Stomach (tissue), 9 donors: Measurements from ENCODE around the gene SORCS2. TPM values are rescaled to one million over a fixed set of nuclear protein-coding genes. Genes with fewer than 3 reads are reported as not detected.

Experiments used
- DNase-seq, 2 donors: peaks; one replicate each; pipeline versions ENCODE4 v3.0.0 to v3.0.0-alpha.2; 2013 to 2019
- H3K27ac ChIP-seq, 5 donors: fragments of 200-600 bp in 4 of 5; sonication (generic) in 4 of 5; one replicate each; pipeline ENCODE4 v1.5.1; 2013 to 2019; ENCODE audit warnings: mild to moderate bottlenecking in 1 of 5, moderate library complexity in 1 of 5
- H3K27me3 ChIP-seq, 3 donors: fragments of 200-600 bp; sonication (generic); one replicate each; pipeline ENCODE4 v1.5.1; 2017 to 2019; ENCODE audit warnings: mixed run types in 1 of 3
- H3K36me3 ChIP-seq, 4 donors: fragments of 200-600 bp; sonication (generic); 1 replicate in 3 of 4; 2 replicates in 1 of 4; pipeline ENCODE4 v1.5.1; 2016 to 2019
- H3K4me1 ChIP-seq, 4 donors: fragments of 200-600 bp; sonication (generic); one replicate each; pipeline ENCODE4 v1.5.1; 2016 to 2019
- H3K4me3 ChIP-seq, 4 donors: fragments of 200-600 bp; sonication (generic) in 3 of 4; one replicate each; pipeline ENCODE4 v1.5.1; 2016 to 2019; ENCODE audit warnings: mild to moderate bottlenecking in 1 of 4
- H3K9me3 ChIP-seq, 4 donors: fragments of 200-600 bp; sonication (generic); one replicate each; pipeline ENCODE4 v1.5.1; 2016 to 2019
- CTCF ChIP-seq, 7 experiments: fragments of 450-650 bp in 4 of 7; fragments of 200-600 bp in 3 of 7; sonication (generic) in 3 of 7; IDR thresholded peaks; one replicate each; pipeline ENCODE4 v1.5.1; 2016 to 2019; ENCODE audit warnings: antibody characterized with exemption in 7 of 7, control low read depth in 2 of 7, mild to moderate bottlenecking in 1 of 7
- EP300 ChIP-seq: sonication (generic); formaldehyde crosslinking; IDR thresholded peaks from one replicate; pipeline ENCODE4 v1.6.1; 2017; ENCODE audit warnings: antibody characterized with exemption
- POLR2A ChIP-seq, 4 donors: fragments of 450-650 bp; IDR thresholded peaks; one replicate each; pipeline ENCODE4 v1.6.1; 2016; ENCODE audit warnings: antibody characterized with exemption in 4 of 4, control low read depth in 2 of 4, mild to moderate bottlenecking in 1 of 4, moderate library complexity in 1 of 4
- POLR2AphosphoS5 ChIP-seq, 3 donors: sonication (generic); formaldehyde crosslinking; IDR thresholded peaks; one replicate each; pipeline ENCODE4 v1.6.1; 2016; ENCODE audit warnings: antibody characterized with exemption in 3 of 3
- WGBS, 5 donors: extraction: QIAGEN DNeasy Blood & Tissue Kit in 3 of 5; methylation state at CpG; one replicate each; pipeline versions ENCODE4 v1.1.5 to v1.1.7; 2013 to 2018; 5-methylcytosine and 5-hydroxymethylcytosine counted together
- intact Hi-C: fragments of 100-400 bp; cut with DNase I; formaldehyde crosslinking; loops from one replicate; pipeline ENCODE4 v1.15.1; 2023; ENCODE audit warnings: low total_unique reads
- polyA plus RNA-seq, 3 donors: library from polyadenylated mRNA; stranded (reverse); fragments of 200-250 nt; gene quantifications; one replicate each; pipeline ENCODE4 v1.2.3, GENCODE V29; 2013
- total RNA-seq, 5 donors: library from RNA; depleted of rRNA; stranded (reverse); fragments of >200 nt; gene quantifications; one replicate each; pipeline versions ENCODE4 v1.1.0 to v1.2.3, GENCODE V29; 2014 to 2016
- donor health status: healthy with polysubstance abuse.
- donor health status: Bipolar disorder and iron deficiency.
- donor health status: healthy.

Gene SORCS2
- total and polyA plus RNA-seq, 8 donors: under 0.01 to 13.0 (median 0.50) TPM; not detected in 1

DNA sequence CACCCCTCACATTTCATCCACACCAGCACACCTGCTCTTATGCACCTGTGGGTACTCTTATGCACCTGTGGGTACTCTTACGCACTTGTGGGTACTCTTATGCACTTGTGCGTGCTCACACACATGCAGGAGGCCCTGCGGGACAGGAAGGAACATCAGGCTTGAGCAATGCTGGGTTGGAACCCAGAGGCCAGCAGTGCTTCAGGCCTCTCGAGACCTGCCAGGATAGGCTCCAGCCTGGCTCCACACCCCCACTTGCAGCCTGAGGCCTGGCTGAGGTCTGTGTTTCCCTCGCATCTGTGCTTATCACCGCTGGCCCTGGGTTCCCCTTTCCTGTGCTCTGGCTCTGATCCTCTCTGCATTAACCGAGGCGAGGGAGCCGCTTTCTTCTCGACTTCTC, 34.7 kb downstream of the SORCS2 start:
- TF ChIP-seq EP300: no peak
- no peak for TF ChIP-seq CTCF (IDR thresholded peaks at IDR 0.05)
- no peak for TF ChIP-seq POLR2AphosphoS5 (IDR thresholded peaks at IDR 0.05)
- no peak for TF ChIP-seq POLR2A (IDR thresholded peaks at IDR 0.05)
- H3K36me3 ChIP-seq: no peaks in the 10 kb centered on the region
- WGBS, 5 donors: 70 to 82% (median 75%) methylated on average over 7 to 10 of the region's 10 CpGs
- no peaks in the 10 kb centered on the region for H3K4me1 ChIP-seq
- intact Hi-C loops: no loop called here
- H3K27ac ChIP-seq: no peak overlapping the region
- no peak for DNase-seq
- peaks cover 0 to under 1% (median 0%) of the 10 kb centered on the region in 3 donors for H3K27me3 ChIP-seq
- no peak overlapping the region for H3K4me3 ChIP-seq
- no peaks in the 10 kb centered on the region for H3K9me3 ChIP-seq

GRCh38 chr4:7228734-7229133, 36.4 kb downstream of the SORCS2 start:
- Histone ChIP-seq H3K4me1 (no peaks in the 10 kb centered on the region), H3K4me3 (no peak overlapping the region), H3K36me3 (no peaks in the 10 kb centered on the region), H3K27me3 (peaks cover 0 to 6% (median 5%) of the 10 kb centered on the region in 3 donors), H3K27ac (no peak overlapping the region), H3K9me3 (no peaks in the 10 kb centered on the region)
- TF ChIP-seq POLR2A (IDR thresholded peaks at IDR 0.05) (no peak), POLR2AphosphoS5 (IDR thresholded peaks at IDR 0.05) (no peak), EP300 (no peak), CTCF (IDR thresholded peaks at IDR 0.05) (no peak)
- intact Hi-C loops: no loop called here
- WGBS, 5 donors: 90 to 95% (median 93%) methylated on average over 9 to 11 of the region's 11 CpGs
- no peak for DNase-seq

GRCh38 chr4:7232061-7232650, 39.8 kb downstream of the SORCS2 start:
- peaks cover 0 to 6% (median 0%) of the 10 kb centered on the region in 4 donors for H3K4me1 ChIP-seq
- WGBS, 5 donors: 84 to 97% (median 88%) methylated on average over 11 to 18 of the region's 18 CpGs
- H3K9me3 ChIP-seq: no peaks in the 10 kb centered on the region
- TF ChIP-seq CTCF (IDR thresholded peaks at IDR 0.05) (no peak), POLR2AphosphoS5 (IDR thresholded peaks at IDR 0.05) (no peak)
- no peak overlapping the region for H3K27ac ChIP-seq
- no peak overlapping the region for H3K4me3 ChIP-seq
- peaks cover 0 to 6% (median 5%) of the 10 kb centered on the region in 3 donors for H3K27me3 ChIP-seq
- intact Hi-C loops: no loop called here
- H3K36me3 ChIP-seq: no peaks in the 10 kb centered on the region
- DNase-seq: no peak

DNA sequence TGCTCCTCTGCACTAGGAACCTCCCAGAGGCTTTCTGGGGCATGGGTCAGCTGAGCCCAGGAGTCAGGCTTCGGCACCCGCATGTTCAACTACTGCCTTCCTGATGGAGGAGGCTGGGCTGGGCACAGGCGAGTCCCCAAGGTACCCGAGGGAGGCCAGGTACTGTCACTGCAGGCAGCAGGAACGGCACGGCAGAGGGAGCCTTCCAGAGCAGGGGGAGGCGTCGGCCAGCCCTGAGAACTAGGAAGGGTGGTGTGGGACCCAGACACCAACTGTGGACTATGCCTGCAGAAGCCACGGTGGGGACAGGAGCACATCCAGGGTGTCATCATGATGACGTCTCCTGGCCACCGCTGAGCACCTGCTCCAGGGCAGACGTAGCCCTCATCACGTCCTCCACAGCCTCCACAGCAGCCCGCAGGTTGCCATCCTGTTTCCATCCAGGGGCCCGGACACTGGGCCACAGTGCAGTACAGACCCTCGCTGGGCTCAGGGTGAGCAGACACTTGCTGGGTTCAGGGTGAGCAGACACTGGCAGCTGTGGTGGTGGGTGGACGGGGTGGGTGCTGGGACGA, 40.8 kb downstream of the SORCS2 start:
- peaks cover 0 to 7% (median 0%) of the 10 kb centered on the region in 4 donors for H3K4me1 ChIP-seq
- H3K9me3 ChIP-seq: peaks cover 0 to under 1% (median 0%) of the 10 kb centered on the region in 4 donors
- no peaks in the 10 kb centered on the region for H3K36me3 ChIP-seq
- 73 to 86% (median 78%) methylated on average over 12 to 18 of the region's 18 CpGs for WGBS, 5 donors
- no peak for TF ChIP-seq EP300
- TF ChIP-seq POLR2AphosphoS5 (IDR thresholded peaks at IDR 0.05): no peak
- TF ChIP-seq CTCF (IDR thresholded peaks at IDR 0.05): no peak
- TF ChIP-seq POLR2A (IDR thresholded peaks at IDR 0.05): no peak
- no peak overlapping the region for H3K27ac ChIP-seq
- intact Hi-C loops: no loop called here
- no peak for DNase-seq
- no peak overlapping the region for H3K4me3 ChIP-seq
- peaks cover 0 to 6% (median 5%) of the 10 kb centered on the region in 3 donors for H3K27me3 ChIP-seq
